Gastroesophageal sphincter (tissue), 3 donors: Measurements from ENCODE around the gene NFE2.

Experiments
- CTCF ChIP-seq, 4 experiments: fragments of 200-600 bp in 2 of 4; fragments of 450-650 bp in 2 of 4; sonication (generic) in 1 of 4; IDR thresholded peaks; one replicate each; pipeline ENCODE4 v1.5.1; 2017 to 2019; ENCODE audit warnings: antibody characterized with exemption in 4 of 4, mild to moderate bottlenecking in 2 of 4, moderate library complexity in 2 of 4
- EP300 ChIP-seq: sonication (generic); formaldehyde crosslinking; IDR thresholded peaks from one replicate; pipeline ENCODE4 v1.6.1; 2017; ENCODE audit warnings: antibody characterized with exemption, mild to moderate bottlenecking
- POLR2A ChIP-seq, 2 donors: fragments of 450-650 bp; IDR thresholded peaks; one replicate each; pipeline ENCODE4 v1.6.1; 2017; ENCODE audit warnings: antibody characterized with exemption in 2 of 2, mild to moderate bottlenecking in 2 of 2, moderate library complexity in 1 of 2

- TF ChIP-seq CTCF (IDR thresholded peaks at IDR 0.05) (peak in 2 of 4 experiments; percentile 15 to 51), POLR2A (IDR thresholded peaks at IDR 0.05) (no peak), EP300 (no peak)
Observed at GRCh38 chr12:54337280-54337842, 36.5 kb upstream of the NFE2 start.
